Measurements from ENCODE around the gene INPP5D.

Gene INPP5D

GRCh38 chr2:233203060-233203459 lies 142.9 kb downstream of the INPP5D start:
- no peaks in the 10 kb centered on the region for H3F3A ChIP-seq (ENCODE audit: insufficient read depth, low read length)
- H4K20me1 ChIP-seq (ENCODE audit: insufficient read depth, low read length), result no peaks in the 10 kb centered on the region
- H3K4me2 ChIP-seq (ENCODE audit: low read length), result no peak overlapping the region
- TF ChIP-seq EZH2 (IDR thresholded peaks at IDR 0.05; ENCODE audit: borderline replicate concordance, low read length) (no peak), CTCF (IDR thresholded peaks at IDR 0.05; ENCODE audit: low read length) (no peak)
- H3K79me2 ChIP-seq (ENCODE audit: insufficient read depth, low read length), result no peaks in the 10 kb centered on the region
- no peak overlapping the region for H3K9ac ChIP-seq (ENCODE audit: low read length)
- H3K4me1 ChIP-seq (ENCODE audit: insufficient read depth, low read length, severe bottlenecking), result no peaks in the 10 kb centered on the region
- no peaks in the 10 kb centered on the region for H3K27me3 ChIP-seq (ENCODE audit: insufficient read depth, low read length)
- H3K27ac ChIP-seq (ENCODE audit: low read depth, low read length, poor library complexity, severe bottlenecking), result no peak overlapping the region
- H2AFZ ChIP-seq (ENCODE audit: low read length), result no peak overlapping the region
- no peak overlapping the region for H3K4me3 ChIP-seq (ENCODE audit: low read depth, low read length, poor library complexity, severe bottlenecking)
- no peaks in the 10 kb centered on the region for H3K9me3 ChIP-seq (ENCODE audit: low read length)
- no peaks in the 10 kb centered on the region for H3K9me2 ChIP-seq (ENCODE audit: low read depth, low read length)
- H3K36me3 ChIP-seq (ENCODE audit: insufficient read depth, low read length), result peaks cover 43% of the 10 kb centered on the region

DNA sequence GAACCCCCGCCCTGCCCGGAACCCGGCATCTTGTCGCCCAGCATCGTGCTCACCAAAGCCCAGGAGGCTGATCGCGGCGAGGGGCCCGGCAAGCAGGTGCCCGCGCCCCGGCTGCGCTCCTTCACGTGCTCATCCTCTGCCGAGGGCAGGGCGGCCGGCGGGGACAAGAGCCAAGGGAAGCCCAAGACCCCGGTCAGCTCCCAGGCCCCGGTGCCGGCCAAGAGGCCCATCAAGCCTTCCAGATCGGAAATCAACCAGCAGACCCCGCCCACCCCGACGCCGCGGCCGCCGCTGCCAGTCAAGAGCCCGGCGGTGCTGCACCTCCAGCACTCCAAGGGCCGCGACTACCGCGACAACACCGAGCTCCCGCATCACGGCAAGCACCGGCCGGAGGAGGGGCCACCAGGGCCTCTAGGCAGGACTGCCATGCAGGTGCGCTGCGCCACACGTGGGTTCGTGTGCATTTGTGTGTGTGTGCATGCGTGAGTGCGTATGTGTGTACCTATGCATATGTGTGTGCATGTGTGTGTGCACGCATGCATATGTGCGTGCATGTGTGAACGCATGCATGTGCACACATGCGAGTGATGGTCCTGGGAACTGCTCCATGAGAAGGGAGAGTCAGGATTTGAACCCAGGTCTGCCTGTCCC lies 144.3 kb downstream of the INPP5D start:
- Histone ChIP-seq H3F3A (ENCODE audit: insufficient read depth, low read length) (no peaks in the 10 kb centered on the region), H3K9ac (ENCODE audit: low read length) (no peak overlapping the region), H3K27me3 (ENCODE audit: insufficient read depth, low read length) (no peaks in the 10 kb centered on the region), H3K4me1 (ENCODE audit: insufficient read depth, low read length, severe bottlenecking) (no peaks in the 10 kb centered on the region), H3K79me2 (ENCODE audit: insufficient read depth, low read length) (no peaks in the 10 kb centered on the region), H3K4me2 (ENCODE audit: low read length) (no peak overlapping the region), H4K20me1 (ENCODE audit: insufficient read depth, low read length) (no peaks in the 10 kb centered on the region), H3K27ac (ENCODE audit: low read depth, low read length, poor library complexity, severe bottlenecking) (no peak overlapping the region), H3K36me3 (ENCODE audit: insufficient read depth, low read length) (peaks cover 40% of the 10 kb centered on the region), H3K4me3 (ENCODE audit: low read depth, low read length, poor library complexity, severe bottlenecking) (no peak overlapping the region), H2AFZ (ENCODE audit: low read length) (no peak overlapping the region), H3K9me3 (ENCODE audit: low read length) (no peaks in the 10 kb centered on the region), H3K9me2 (ENCODE audit: low read depth, low read length) (no peaks in the 10 kb centered on the region)
- TF ChIP-seq CTCF (IDR thresholded peaks at IDR 0.05; ENCODE audit: low read length), result no peak
- TF ChIP-seq EZH2 (IDR thresholded peaks at IDR 0.05; ENCODE audit: borderline replicate concordance, low read length), result no peak

- Histone ChIP-seq H3K4me2 (ENCODE audit: low read length) (no peak overlapping the region), H3K4me1 (ENCODE audit: insufficient read depth, low read length, severe bottlenecking) (no peaks in the 10 kb centered on the region), H3K4me3 (ENCODE audit: low read depth, low read length, poor library complexity, severe bottlenecking) (no peak overlapping the region), H3K9ac (ENCODE audit: low read length) (no peak overlapping the region), H3K36me3 (ENCODE audit: insufficient read depth, low read length) (peaks cover 13% of the 10 kb centered on the region), H3K27ac (ENCODE audit: low read depth, low read length, poor library complexity, severe bottlenecking) (no peak overlapping the region), H3K9me2 (ENCODE audit: low read depth, low read length) (no peaks in the 10 kb centered on the region), H3K9me3 (ENCODE audit: low read length) (no peaks in the 10 kb centered on the region), H3K79me2 (ENCODE audit: insufficient read depth, low read length) (no peaks in the 10 kb centered on the region), H3K27me3 (ENCODE audit: insufficient read depth, low read length) (no peaks in the 10 kb centered on the region), H3F3A (ENCODE audit: insufficient read depth, low read length) (no peaks in the 10 kb centered on the region), H2AFZ (ENCODE audit: low read length) (no peak overlapping the region), H4K20me1 (ENCODE audit: insufficient read depth, low read length) (no peaks in the 10 kb centered on the region)
- TF ChIP-seq EZH2 (IDR thresholded peaks at IDR 0.05; ENCODE audit: borderline replicate concordance, low read length) (no peak), CTCF (IDR thresholded peaks at IDR 0.05; ENCODE audit: low read length) (no peak)
These were observed 148.4 kb downstream of the INPP5D start for GRCh38 chr2:233208382-233209116.

Measured in OCI-LY1 (cell line).